ENCODE results near the gene NCAM1. TPM values are rescaled to one million over a fixed set of nuclear protein-coding genes. Genes with fewer than 3 reads are reported as not detected.
A peak's percentile ranks its signal among the peaks of the same experiment; 100 is the strongest.
"Not testable (repeated sequence)": the region's sequence is repeated elsewhere in the genome, so short reads cannot be mapped to it uniquely, and the experiment has no call there.

NCAM1 gene
- total RNA-seq, 1 experiment from 2014 or later = 4.8 TPM

GRCh38 chr11:113021111-113021510 is 59.9 kb downstream of the NCAM1 start:
- DNase-seq (ENCODE audit: low spot score) = no peak

- no peak for DNase-seq (ENCODE audit: low spot score)
Measured at GRCh38 chr11:113022262-113022661, 61.0 kb downstream of the NCAM1 start.

- DNase-seq (ENCODE audit: low spot score) = no peak
Measured at GRCh38 chr11:113023228-113023627, 62.0 kb downstream of the NCAM1 start.

GRCh38 chr11:113023986-113024385 is 62.8 kb downstream of the NCAM1 start:
- DNase-seq (ENCODE audit: low spot score) = no peak

- no peak for DNase-seq (ENCODE audit: low spot score)
Measured at GRCh38 chr11:113026778-113027177, 65.6 kb downstream of the NCAM1 start.

GRCh38 chr11:113034576-113034975 is 73.4 kb downstream of the NCAM1 start:
- DNase-seq (ENCODE audit: low spot score) = no peak

- no peak for DNase-seq (ENCODE audit: low spot score)
Measured at GRCh38 chr11:113035708-113036107, 74.5 kb downstream of the NCAM1 start.

GRCh38 chr11:113043698-113044097 is 82.5 kb downstream of the NCAM1 start:
- DNase-seq (ENCODE audit: low spot score) = no peak

GRCh38 chr11:113045146-113045545 is 83.9 kb downstream of the NCAM1 start:
- DNase-seq (ENCODE audit: low spot score) = peak; percentile 27

GRCh38 chr11:113046866-113047265 is 85.6 kb downstream of the NCAM1 start:
- peak; percentile 52 for DNase-seq (ENCODE audit: low spot score)

- DNase-seq (ENCODE audit: low spot score) = no peak
Measured at GRCh38 chr11:113048820-113049768, 87.9 kb downstream of the NCAM1 start.

- not testable (repeated sequence) for DNase-seq (ENCODE audit: low spot score)
Measured at GRCh38 chr11:113053042-113053441, 91.8 kb downstream of the NCAM1 start.

- no peak for DNase-seq (ENCODE audit: low spot score)
Measured at GRCh38 chr11:113057038-113057437, 95.8 kb downstream of the NCAM1 start.

- DNase-seq (ENCODE audit: low spot score) = no peak
Measured at GRCh38 chr11:113059548-113059947, 98.3 kb downstream of the NCAM1 start.

- no peak for DNase-seq (ENCODE audit: low spot score)
Measured at GRCh38 chr11:113065330-113065729, 104.1 kb downstream of the NCAM1 start.

GRCh38 chr11:113072237-113072858 is 111.1 kb downstream of the NCAM1 start:
- no peak for DNase-seq (ENCODE audit: low spot score)

- DNase-seq (ENCODE audit: low spot score) = no peak
Measured at GRCh38 chr11:113073290-113073953, 112.2 kb downstream of the NCAM1 start.

- DNase-seq (ENCODE audit: low spot score) = no peak
Measured at GRCh38 chr11:113075586-113076095, 114.4 kb downstream of the NCAM1 start.

GRCh38 chr11:113077379-113077778 is 116.2 kb downstream of the NCAM1 start:
- no peak for DNase-seq (ENCODE audit: low spot score)

GRCh38 chr11:113082341-113082955 is 121.2 kb downstream of the NCAM1 start:
- no peak for DNase-seq (ENCODE audit: low spot score)

GRCh38 chr11:113083571-113083970 is 122.4 kb downstream of the NCAM1 start:
- DNase-seq (ENCODE audit: low spot score) = no peak

- no peak for DNase-seq (ENCODE audit: low spot score)
Measured at GRCh38 chr11:113084297-113084696, 123.1 kb downstream of the NCAM1 start.

All from H4 (cell line).